CD4-positive, alpha-beta T cell treated with Interleukin-6 for 4 hours (primary cell): Measurements from ENCODE around the gene MOB2.

ENCODE experiments used
- DNase-seq: peaks from one replicate; pipeline ENCODE4 v3.0.0-alpha.2; 2020; ENCODE audit warnings: mixed read lengths

The MOB2 gene, protein sequence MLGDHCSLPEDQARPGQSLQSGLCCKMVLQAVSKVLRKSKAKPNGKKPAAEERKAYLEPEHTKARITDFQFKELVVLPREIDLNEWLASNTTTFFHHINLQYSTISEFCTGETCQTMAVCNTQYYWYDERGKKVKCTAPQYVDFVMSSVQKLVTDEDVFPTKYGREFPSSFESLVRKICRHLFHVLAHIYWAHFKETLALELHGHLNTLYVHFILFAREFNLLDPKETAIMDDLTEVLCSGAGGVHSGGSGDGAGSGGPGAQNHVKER

DNA sequence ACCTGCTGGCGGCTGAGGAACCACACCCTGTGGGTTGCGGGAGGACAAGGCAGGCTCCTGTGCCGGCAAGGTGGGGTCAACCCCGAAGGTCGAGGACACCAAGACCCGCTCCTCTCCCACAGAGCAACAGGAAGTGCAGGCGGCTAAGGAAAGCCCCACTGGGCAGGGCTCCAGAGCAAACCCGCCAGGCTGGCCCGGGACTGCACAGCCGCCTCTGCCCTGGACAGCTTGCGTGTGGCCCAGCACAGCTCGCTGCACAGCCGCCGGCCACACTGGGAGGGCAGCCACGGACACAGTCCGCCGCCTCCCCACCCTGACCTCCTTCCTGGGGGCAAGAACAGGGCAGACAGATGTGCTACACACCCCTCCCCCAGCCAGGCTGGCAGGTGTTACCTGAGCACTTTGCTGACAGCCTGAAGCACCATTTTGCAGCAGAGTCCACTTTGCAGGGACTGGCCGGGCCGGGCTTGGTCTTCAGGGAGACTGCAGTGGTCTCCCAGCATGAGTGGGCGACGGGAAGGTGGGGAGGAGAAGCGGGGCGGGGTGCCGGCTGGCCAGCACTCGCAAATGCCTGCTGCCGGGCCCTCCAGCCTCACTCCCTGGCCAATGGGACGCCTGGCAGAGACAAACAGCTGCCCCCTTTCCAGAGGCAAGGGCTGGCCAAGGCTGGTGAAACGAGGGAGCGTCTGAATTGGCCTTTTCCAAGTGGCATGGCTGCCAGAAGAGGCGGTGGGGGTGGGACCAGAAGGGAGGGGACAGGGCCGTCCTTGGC, at the start of gene MOB2:
Gene MOB2 (minus strand): TSS at position 726 of the 772 bp plus-strand sequence. CDS start 223 bp downstream, at position 503.
- no peak for DNase-seq

DNA sequence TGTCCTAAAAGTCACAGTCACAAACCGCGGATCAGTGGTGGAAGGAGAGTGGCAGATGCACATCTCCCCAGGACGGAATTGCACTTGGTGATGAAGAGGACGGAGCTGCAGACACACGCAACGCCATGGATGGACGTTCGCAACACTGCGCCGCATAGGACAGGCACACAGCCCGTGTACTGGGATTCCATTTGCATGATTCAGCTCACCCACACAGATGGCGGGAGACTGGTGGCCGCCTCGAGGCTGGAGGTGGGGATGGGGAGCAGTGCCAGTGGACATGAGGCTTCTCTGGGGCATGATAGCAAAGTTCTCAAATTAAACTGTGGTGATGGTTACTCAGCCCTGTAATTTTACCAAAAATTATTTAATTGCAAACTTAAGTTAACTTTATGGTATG, 48.1 kb upstream of the MOB2 start:
- no peak for DNase-seq

DNA sequence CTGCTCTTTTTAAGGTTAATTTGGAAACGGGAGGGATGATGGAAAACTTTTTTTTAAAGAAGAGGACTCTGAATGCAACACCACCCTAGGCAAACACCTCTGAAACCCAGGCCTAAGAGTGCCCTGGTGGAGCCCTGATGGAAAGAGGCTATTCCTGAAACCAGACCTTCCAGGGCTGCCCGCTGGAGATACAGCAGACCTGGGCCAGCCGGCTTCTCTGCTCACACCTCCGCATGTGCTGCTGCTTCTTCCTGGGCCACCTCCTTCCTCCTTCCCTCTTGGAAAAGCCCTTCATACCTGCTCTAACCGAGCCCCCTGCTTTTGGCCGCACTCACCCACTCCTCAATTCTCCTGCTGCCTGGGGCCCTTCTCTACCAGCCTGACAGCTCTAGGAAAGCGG, 47.6 kb upstream of the MOB2 start:
- DNase-seq = no peak

DNA sequence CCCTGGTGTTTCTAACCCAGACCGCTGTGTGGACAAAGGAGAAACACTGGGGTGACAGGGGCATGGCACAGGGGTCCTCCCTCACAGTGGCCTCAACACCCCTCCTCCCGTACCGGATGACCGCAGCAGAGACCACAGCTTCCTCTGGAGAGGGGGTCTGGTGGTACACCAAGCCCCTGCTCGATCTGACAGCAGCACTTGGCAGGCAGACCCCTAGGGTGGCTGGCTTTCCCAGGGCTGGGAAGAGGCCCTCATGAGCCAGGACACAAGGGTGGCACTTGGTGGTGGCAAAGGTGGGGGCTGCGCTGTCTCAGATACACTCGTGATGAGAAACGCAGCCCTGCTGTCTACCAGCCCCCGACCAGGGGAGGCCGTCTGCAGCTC, 46.8 kb upstream of the MOB2 start:
- no peak for DNase-seq

DNA sequence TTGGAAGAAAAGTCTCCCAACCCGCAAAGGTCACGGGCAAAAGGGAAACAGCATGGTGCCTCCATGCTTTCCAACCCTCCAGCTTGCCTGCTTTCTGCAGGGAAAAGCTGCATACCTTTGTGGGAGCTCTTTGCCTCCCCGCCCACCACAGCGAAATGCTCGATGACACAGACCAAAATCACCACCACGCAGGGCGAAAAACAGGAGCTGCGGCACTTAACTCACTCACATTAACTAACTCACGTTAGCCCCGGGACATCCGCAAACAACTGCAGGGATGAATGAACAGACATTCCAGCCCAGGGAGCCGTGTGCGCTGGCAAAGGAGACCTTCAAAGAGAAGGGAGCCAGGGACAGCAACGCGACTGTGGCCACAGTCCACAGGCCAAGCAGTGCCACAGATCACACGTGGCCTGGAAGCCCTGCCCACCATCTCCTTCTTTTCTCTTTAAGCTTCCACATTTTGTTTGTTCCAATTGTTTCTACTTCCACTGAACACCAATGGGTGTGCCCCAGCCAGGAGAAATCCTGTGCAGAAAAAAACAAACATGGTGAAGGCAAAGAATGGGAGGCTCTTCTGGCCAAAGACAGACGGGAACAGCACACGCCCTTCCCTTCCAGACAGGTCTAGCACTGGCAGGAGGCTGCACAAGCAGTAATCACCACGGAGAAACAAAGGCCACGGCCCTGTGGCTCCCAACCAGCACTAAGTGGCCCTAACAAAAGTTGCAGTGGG, 46.2 kb upstream of the MOB2 start:
- no peak for DNase-seq

DNA sequence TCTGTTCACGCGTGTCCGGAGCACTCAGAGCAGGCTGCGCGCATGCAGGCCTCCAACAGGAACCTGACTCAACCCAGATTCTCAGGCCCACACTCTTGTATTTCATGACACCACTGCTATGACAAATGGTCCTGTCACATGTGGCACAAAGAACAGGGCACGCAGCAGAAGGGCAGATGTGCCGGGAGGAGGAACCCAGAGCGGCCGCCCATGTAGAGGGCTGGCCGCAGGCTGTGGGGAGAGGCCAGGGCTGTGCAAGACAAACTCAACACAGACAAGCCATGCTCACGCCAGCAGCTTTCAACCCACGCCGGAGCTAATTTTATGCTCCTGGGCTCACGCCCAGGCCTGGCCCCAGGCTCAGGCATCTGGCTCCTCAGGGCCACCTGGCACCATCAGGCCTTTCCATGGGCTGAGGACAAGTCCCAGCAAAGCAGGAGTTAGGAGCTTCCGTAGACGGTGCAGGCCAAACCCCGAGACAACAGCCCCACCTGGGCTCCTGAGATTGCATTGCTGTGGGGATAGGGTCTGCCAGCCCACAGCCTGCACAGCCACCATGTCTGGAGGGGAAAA, 45.5 kb upstream of the MOB2 start:
- DNase-seq = no peak

DNA sequence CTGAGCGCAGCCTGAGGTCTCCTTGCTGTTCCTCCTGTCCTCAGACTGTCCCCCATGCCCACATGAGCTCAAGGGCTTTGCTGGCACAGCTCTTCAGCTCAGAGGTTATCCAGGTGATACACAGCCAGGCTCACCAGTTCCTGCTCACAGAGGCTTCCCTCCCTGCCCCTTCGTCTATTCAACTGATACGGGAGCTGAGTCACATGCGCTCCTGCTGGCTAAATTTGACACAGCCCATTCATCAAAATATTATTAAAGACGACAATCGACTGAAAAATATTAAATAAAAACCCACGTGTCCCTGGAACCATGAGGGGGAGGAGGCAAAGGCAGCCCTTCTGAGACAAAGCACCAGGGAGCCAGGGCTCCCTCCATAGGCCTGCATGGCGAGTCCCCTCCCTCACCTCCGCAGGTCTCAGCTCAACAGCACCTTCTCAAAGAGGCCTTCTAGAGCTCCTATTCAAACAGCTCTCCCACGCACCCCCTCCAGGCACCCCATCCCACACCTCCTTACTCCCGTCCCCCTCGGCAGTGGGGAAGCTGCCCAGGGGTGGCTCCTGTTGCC, 45.0 kb upstream of the MOB2 start:
- no peak for DNase-seq

DNA sequence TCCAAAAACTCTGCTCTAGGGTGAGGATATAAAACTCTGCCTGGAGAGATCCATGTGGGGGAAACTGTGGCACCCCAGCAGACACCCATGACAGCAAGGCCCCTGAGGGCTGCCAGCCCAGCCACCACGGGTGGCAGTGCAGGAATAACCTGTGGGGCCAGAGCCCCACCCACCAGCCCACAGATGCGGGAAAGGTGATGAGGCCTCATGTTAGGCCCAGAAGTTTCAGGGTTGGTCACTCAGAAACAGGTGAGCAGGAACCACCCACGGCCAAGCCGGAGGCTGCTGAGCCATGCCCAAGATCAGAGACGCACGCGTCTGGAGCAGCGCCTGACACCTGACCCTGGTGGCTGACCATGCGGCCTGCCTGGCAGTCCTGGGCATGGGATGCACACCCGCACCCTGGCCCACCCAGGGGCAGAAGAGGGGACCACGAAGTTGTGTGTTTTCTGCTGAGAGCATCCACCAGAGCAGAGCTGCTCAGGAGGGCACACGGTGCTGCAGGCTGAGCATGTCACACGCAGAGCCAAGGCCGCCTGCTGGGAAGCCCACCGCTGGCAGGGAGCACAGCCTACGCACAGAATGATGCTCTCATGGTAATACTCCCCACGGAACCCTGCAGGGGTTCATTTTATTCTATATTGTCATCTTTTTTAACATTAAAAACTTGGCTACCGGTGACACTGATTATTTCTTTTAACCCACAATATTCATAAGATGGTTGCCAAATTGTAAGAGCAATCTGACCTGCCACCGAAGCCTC, 44.3 kb upstream of the MOB2 start:
- no peak for DNase-seq

DNA sequence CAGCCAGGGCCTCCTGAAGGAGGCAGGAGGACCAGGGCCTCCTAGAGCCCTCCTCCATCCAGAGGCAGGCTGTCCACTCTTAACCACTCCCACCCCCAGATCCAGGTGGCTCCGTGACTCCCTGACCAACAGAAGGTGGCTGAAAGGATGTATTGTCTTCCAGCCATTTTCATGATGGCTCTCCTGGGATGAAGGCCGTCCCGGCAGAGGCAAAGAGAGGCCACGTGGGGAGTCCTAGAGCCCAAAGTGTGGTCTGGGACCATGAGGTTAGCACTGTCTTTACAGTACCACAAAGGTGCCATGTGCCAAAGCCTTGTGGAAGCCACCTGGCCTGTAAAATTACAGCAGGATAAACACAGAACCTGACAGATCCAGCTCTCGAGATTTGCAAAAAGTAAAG, 43.2 kb upstream of the MOB2 start:
- DNase-seq = no peak

DNA sequence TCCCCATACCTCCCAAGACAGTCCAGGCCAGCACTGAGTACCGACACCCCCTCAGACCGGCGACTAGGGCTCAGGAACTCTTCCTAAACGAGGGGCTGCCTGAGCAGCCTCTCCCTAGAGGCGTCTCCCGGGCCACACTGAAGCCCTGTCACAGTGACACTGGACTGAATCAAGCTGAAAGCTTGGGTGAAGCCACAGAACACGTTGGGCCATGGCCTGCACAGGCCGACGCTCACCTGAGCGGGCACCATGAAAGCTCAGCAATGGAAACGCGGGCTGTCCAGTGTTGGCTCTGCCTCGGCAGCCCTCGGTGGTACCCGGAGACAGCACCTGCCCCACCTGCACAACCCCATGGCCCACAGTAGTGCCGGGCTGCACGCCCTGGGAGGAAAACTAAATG, 42.7 kb upstream of the MOB2 start:
- DNase-seq = no peak

DNA sequence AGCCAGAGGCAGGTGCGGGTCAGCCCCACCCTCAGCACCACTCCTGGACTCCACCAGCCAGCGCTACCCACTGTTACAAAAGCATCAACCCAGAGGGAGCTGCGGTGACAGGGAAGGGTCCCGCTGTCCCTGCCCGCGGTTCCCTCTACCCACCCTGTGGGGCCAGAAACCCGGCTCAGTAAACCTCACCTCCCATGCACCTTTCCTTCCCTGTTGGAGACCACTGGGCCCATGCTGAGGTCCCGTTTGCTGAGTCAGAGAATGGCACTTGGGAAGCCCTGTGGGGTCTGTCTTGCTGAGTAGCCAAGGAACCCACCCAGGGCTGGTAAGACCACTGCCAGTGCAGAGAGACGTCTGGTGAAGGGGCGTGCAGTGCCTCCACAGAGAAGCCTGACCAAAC, 42.1 kb upstream of the MOB2 start:
- DNase-seq = no peak

DNA sequence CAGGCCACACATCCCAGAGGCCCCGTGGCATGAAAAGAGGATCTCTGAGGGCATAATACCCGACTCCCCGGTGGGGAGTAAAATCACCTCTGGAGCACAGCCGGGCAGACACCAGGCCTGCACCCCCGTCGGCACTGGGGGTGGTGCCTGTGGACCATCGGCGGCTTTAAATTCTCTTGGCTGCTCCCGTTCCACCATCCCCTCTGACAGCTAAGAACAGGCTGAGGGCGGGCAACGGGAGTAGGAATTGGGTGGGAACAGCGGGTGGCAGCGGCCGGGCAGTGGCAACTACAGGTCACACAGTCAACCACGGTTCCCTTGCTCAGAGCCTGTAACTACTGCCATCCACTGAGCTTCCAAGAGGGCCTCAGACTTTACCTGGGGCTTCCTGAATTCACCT, 40.2 kb upstream of the MOB2 start:
- DNase-seq = no peak

DNA sequence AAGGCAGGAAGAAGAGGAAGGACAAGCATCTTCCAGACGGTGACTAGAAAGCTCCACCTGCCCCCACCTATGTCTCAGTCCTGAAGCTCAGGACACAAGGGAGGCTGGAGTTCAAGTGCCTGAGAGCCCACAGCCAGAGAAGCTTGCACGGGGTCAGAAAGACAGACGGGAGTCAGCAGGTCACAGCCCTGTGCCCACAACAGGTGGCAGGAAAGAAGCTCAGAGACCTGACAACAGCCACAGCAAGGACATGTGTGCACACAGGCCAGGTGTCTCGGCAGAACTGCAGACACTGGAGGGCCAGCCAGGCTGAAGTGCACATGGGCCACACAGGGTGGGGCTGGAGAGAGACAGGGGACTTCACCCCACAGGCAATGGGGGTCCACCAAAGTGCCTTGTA, 37.2 kb upstream of the MOB2 start:
- DNase-seq = no peak

DNA sequence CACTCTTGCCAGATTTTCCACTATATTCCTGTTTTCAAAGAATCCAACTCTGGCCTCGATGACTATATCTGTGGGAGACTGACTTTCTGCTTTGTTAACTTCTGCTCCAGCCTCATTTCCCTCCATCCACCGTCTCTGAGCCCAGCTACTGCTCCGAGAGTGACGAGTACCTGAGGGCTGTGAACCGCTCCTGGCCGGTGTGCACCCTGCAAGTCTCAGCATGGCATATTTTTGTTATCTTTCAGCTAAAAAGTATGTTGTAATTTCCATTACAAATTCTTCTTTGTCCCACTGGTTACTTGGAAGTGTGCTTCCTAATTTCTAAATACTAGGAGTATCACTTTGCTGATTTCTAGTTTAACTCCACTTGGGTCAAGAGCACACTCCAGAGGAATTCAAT, 36.5 kb upstream of the MOB2 start:
- no peak for DNase-seq

DNA sequence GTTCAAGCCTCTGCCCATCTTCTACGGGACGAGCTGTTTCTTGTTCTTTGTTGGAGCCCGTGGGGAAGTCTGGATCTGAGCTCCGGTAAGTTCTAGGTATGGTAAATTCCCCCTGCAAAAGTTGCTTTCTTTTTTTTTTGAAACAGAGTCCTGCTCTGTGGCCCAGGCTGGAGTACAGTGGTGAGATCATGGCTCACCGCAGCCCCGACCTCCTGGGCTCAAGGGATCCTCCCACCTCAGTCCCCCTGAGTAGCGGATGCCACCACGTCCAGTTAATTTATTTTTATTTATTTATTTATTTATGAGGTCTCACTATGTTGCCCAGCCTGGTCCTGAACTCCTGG, 35.5 kb upstream of the MOB2 start:
- DNase-seq = no peak

DNA sequence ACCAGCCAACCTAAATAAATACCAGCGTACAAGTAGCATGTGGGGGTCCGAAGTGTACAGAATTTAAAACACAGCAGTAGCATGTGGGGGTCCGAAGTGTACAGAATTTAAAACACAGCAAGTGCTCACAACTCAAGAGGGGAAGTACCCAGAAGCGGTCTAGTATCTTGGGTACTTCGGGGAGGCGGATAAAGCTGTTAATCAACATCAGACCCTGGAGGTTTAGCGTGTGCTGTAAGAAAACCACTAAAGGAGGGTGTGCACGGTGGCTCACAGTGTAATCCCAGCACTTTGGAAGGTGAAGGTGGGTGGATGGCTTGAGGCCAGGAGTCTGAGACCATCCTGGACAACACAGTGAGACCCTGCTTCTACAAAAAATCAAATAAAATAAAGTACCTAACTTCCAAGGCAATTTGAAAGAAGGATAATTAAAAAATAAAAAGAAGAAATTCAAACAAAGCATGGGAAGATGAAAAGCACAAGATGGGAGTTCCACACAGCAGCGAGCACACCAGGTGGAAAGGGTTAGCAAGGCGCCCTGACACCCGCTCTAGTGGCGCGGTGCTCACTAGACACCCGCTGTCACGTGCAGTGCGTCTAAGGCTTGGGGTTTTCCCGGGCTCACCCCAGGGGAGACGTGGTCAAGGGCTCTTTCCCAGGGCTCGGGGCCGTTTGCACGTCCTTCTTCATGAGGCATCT, 35.0 kb upstream of the MOB2 start:
- DNase-seq = no peak

DNA sequence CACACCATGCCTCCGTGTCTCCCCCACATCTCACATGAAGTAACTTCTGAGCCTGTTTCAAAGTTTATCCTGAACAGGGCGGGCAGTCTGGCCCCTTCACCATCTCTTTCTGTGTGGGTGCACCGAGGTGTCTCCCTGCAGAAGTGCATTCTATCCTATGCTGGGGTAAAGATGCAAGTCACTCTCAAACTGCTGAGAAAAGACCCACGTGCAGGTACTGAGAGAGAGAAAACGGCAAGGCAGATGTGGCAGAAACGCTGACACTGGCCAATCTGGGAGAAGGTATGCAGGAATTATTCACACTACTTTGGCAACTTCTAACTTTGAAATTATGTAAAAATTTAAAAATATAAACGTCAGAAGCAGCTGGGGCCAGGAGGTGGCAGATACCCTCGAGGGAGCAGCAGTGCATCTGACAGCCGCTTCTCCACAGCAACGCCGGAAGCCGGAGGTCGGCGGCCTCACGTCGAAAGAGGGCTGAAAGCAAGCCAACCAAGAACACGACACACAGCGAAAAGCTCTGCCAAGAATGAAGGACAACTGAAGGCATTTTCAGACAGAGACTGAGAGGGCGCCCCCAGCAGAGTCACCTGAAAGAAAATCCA, 34.2 kb upstream of the MOB2 start:
- no peak for DNase-seq

DNA sequence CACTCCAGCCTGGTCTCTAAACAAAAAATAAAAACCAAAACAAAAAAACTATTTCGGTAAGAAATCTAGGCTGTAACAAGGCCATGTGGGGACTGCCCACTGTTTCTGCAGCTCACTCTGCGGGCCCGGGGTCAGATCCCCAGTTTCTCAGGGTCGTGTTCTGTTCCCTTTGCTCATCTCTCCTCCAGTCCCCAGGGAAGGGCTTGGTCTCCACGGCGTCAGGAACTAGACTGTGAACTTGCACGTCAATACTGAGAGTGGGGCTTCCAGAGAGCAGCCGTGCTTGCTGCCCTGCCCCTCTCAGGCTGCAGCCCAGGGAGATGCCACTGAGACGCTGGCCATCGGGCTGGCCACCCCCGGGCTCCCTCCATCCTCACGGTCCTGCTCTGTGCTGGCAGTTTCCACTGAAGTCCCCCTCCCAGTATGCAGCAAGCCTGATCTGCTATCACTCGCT, 33.7 kb upstream of the MOB2 start:
- DNase-seq = no peak

DNA sequence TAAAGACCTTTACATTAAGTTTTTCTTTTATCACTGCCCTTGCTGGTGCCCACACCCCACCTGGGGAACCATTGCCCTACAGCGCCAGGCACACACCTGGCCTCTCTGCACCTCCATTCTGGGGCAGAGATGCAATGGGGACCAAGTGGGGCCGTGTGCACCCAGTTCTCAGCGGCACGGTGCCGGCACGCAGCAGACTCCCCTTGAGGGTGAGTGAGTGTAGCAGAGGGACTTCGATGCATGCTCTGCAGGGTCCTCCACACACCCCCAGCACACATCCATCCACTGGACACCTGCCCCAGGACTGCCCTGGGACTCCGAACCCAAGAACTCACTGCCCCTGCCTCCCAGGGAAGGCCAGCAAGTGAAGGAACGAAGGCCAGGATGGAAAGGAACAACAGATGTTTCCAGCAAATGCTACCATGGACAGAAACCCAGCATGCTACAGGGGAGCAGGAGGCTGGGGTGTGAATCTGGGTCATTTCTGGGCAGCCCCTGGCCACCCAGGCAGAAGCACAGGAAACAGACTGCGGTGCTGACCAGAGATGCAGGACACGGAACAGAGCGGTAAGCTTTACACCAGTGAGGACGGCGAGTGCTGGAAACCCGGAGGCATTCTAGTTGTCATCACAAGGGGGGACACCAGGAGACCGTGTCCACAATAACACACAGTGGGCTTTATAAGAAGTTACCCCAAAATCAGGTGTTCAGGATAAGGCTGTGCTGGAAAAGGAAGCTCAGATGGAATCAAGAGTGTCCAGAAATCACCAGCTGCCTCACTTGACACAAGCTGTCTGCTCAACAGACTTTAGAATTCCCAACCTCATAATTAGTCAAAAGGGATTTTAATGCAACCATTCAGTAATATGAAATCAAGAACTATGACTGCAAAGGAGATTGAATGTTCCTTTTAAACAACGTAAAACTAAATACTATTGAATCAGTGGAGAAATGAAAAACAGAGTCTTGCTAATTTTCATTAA, 32.7 kb upstream of the MOB2 start:
- DNase-seq = no peak

DNA sequence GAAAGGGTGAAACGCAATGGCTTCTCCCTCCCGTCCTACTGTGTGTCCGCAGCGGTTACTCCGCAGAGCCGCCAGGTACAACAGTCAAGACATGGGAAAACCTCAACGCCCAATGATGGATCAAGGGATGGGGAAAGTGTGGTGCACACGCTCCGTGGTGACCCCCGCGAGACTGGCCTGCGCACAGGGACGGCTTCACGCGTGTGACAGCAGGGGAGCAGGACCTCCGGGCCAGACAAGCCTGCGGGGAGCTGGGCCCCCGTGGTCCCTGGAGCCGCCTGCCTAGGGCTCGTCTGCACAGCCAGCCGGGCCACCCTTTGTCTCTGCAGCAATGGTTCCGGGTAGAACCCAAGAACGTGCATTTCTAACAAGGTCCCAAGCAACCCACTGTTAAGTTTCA, 31.7 kb upstream of the MOB2 start:
- no peak for DNase-seq
